HEK293T (cell line): ENCODE results near the gene PCNP.

ENCODE experiments used
- CTBP1 ChIP-seq: fragments of 450-650 bp; IDR thresholded peaks from 2 replicates; pipeline ENCODE4 v1.6.1; 2016; ENCODE audit warnings: borderline replicate concordance
- FOXM1 ChIP-seq: fragments of 450-650 bp; IDR thresholded peaks from 2 replicates; pipeline ENCODE4 v1.6.1; 2017; ENCODE audit warnings: mild to moderate bottlenecking, borderline replicate concordance
- SP1 ChIP-seq: fragments of 450-650 bp; IDR thresholded peaks from 2 replicates; pipeline ENCODE4 v1.6.1; 2017
- SUZ12 ChIP-seq: fragments of 450-650 bp; IDR thresholded peaks from 2 replicates; pipeline ENCODE4 v1.6.1; 2016; ENCODE audit warnings: mild to moderate bottlenecking
- TARDBP ChIP-seq: fragments of 450-650 bp; IDR thresholded peaks from 2 replicates; pipeline ENCODE4 v1.6.1; 2016
- ZNF384 ChIP-seq: fragments of 450-650 bp; IDR thresholded peaks from 2 replicates; pipeline ENCODE4 v1.6.1; 2016

- TF ChIP-seq FOXM1, result no peak
- TF ChIP-seq SP1, result no peak
- no peak for TF ChIP-seq SUZ12
- no peak for TF ChIP-seq ZNF384
- TF ChIP-seq CTBP1, result no peak
- no peak for TF ChIP-seq TARDBP
Measured at GRCh38 chr3:101638261-101638745, 64.3 kb downstream of the PCNP start.
